HL-60/S4 treated with retinoic acid at 250 ng/mL for 4 days and 3 days (cell line): ENCODE data around the gene TMC7.

Source experiments
- in situ Hi-C: fragments of 300-500 bp; cut with MboI; formaldehyde crosslinking; loops from 2 replicates; pipeline ENCODE4 v1.7.0; 2022; ENCODE audit warnings: low sequenced_read_pairs

The TMC7 gene

GRCh38 chr16:19085679-19086200, 102.0 kb downstream of the TMC7 start:
- in situ Hi-C loops, result loop anchor here (10.0 to 25.0 kb wide), 2 partner anchors 289 to 427 kb away; partner anchors contain the start of genes CCP110 and GDE1

DNA sequence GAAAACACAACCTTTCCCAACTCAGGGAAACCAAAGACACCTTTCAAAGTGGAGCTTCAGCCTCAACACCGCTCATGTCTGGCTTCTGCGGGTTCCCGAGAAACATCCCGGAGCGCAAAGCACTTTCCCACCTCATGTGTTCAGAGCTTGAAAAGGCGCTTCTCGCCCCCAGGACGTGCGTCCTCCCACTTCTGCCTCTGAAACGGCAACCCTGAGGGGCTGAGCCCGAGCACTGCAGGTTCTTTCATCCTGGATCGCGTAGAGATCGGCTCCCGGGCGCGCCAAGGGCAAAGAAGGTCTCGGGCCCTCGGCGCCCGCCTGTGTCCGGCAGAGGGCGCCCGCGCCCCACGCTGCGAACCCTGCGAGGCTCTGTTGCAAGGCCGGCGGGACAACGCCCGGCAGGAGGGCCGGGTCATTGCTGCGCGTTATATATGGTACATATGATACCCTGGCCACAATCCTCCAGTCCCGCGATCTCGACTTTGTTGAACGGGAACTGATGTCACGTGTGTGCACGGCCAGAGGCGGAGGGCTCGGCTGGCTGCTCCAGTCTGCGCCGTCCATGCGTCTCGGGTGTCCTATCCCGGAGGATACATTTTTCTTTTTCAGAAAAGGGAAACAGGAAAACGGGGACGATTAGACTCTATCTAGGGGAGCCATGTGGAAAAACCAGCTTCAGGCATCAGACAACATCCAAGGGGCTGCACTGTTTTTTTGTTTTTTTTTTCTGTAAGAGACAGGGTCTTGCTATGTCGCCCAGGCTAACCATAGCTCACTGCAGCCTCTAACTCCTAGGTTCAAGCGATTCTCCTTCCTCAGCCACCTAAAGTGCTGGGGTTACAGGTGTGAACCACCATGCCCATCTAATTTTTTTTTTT, 102.8 kb downstream of the TMC7 start:
- in situ Hi-C loops, result loop anchor here (10.0 to 25.0 kb wide), 2 partner anchors 288 to 426 kb away; partner anchors contain the start of genes CCP110 and GDE1

DNA sequence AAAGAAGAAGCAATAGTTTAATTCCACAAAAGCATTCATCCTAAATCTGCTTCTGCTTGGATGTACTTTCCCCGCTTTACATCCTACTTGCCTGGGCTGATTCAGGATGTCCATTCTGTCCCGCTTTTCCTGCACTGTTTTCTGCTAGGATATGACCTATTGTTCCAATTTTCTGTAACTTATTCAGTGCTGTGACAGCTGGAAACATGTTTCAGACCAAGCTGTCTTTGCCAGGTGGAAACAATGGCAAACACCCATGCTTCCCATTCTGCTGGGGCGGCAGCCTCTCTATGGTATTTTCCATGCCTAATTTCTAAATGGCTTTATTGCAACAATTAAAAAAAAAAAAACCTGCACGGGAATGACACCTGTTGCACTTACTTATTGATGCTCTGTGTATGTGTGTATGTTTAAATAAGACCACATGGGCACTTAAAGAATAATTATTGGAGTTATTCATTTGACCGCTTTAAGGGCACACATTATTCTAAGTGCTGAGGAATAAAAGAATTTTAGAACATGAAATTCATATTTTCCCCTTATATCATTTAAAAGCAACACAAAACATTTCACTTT, 104.7 kb downstream of the TMC7 start:
- in situ Hi-C loops, result loop anchor here (10.0 to 25.0 kb wide), 2 partner anchors 286 to 424 kb away; partner anchors contain the start of genes CCP110 and GDE1

DNA sequence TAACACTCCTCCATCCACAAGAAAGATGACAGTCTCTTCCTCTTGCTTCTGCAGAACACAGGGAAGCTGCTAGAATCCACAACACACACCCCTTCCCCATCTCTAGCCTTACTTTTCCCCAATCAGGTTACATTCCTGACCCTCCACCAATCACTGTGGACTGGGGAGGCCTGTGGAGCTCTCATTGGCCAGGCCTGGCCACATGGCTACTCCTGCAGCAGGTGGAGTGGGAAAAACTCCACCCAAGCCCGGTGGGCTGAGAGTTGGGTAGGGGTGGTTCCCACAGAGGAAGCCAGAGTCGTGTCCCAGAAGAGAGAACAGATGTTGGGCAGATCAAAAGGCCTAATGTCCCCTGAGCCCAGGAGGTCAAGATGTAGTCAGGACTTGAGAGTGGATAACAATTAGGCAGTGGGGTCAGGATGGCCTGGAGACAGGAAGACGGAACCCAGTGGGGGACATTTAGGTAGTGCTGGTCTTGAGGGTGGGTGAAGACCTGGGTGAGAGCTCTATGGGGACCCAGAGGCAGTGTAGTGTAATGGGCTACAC, 105.7 kb downstream of the TMC7 start:
- in situ Hi-C loops, result loop anchor here (10.0 to 25.0 kb wide), 2 partner anchors 285 to 423 kb away; partner anchors contain the start of genes CCP110 and GDE1

- in situ Hi-C loops, result loop anchor here (25.0 kb wide), 1 partner anchor 421 kb away; the partner anchor contains the start of genes CCP110 and GDE1
These were observed 107.2 kb downstream of the TMC7 start for GRCh38 chr16:19090916-19091315.

- in situ Hi-C loops, result loop anchor here (25.0 kb wide), 1 partner anchor 419 kb away; the partner anchor contains the start of genes CCP110 and GDE1
These were observed 109.1 kb downstream of the TMC7 start for GRCh38 chr16:19092653-19093410.

DNA sequence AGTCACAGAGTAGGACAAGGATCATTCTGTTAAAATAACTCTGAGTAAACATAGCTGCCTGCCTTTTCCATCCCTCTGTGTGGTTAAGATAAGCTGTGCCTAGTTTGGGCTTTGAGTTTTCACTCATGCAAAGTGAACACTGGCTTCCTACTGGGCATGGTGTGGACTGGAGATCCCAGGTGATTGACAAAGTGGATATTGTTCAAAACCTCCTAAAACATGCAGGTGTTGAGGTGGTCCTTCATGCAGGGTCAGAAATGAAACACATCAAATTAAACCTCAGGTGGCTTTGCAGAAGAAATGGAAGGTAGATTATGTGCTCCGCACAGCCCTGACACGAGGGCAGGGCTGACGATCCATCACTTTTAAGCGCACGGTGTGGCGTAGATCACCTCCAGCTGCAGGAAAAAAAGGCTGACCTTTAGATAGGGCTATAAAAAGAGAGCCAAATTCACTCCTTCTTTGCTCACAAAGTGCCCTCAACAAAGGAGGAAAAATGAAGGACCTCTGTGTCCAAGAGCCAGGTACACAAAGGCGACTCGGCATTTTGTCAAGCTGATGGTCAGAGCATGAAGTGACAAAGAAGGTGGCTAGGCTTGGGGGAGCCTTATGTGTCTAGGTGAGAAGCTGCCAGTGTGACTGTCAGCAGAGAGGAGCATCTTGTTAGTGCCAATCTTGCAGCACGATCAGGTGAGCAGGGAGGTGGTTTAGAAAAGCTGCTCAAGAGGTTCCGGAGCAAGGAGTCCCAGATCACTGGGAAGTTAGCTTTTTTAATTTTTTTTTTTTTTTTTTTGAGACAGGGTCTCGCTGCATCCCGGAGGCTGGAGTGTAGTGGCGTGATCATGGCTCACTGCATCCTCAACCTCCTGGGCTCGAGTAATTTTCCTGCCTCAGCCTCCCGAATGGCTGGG, 110.2 kb downstream of the TMC7 start:
- in situ Hi-C loops, result loop anchor here (25.0 kb wide), 1 partner anchor 418 kb away; the partner anchor contains the start of genes CCP110 and GDE1

- in situ Hi-C loops, result loop anchor here (25.0 kb wide), 1 partner anchor 418 kb away; the partner anchor contains the start of genes CCP110 and GDE1
These were observed 111.0 kb downstream of the TMC7 start for GRCh38 chr16:19094542-19095365.

DNA sequence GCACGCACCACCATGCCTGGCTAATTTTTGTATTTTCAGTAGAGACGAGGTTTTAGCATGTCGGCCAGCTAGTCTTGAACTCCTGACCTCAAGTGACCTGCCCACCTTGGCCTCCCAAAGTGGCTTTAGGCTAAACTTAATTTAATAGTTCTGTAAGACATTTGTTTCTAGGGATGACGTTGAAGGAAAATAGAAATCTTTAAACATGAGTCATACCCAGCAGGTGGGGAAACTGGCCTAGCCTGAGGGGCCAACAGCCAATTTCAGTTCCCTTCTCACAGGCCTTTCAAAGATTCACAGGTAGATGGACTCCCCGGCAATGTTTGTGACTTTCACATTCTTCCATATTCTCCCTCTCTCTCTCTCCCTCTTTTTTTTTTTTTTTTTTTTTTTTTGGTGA, 111.9 kb downstream of the TMC7 start:
- in situ Hi-C loops, result loop anchor here (25.0 kb wide), 1 partner anchor 417 kb away; the partner anchor contains the start of genes CCP110 and GDE1

DNA sequence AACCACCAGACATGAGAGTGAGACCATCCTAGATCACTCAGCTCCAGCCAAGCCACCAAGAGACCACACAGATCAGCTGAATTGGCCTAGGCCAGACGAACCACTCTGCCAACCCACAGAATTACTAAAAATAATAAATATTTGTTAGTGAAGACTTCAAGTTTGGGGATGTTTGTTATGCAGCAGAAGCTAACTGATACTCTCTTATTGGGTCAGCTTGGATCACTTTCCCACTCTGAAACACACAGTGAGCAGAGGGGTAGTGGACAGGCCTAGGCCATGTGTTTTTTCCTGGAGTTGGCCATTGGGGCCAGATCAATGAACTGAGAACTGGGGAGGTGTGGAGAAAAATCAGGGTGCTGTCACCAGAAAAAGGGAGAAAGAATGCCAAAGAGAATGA, 114.4 kb downstream of the TMC7 start:
- in situ Hi-C loops, result loop anchor here (25.0 kb wide), 1 partner anchor 414 kb away; the partner anchor contains the start of genes CCP110 and GDE1

- in situ Hi-C loops, result no loop called here
These were observed 118.6 kb downstream of the TMC7 start for GRCh38 chr16:19102187-19102872.

DNA sequence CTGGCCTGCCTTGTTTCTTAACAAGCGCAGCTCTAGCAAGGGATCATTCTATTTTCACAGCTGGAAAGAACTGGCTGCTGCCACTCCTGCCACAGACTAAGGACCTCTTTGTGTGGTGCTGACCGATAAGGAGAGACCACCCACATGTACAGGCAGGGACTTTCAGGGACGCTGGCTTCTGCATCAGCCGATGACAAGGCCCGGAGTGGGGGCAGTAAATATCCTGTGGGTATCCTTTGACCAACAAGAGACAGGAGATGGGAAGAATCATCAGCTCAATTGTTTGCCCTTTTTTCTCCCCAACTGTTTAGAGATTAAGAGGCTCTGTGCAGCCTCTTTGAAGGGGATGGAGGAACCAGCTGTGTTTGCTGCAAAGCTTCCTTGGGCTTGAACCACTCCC, 120.9 kb downstream of the TMC7 start:
- in situ Hi-C loops, result no loop called here

- in situ Hi-C loops, result no loop called here
These were observed 121.4 kb downstream of the TMC7 start for GRCh38 chr16:19105131-19105530.

DNA sequence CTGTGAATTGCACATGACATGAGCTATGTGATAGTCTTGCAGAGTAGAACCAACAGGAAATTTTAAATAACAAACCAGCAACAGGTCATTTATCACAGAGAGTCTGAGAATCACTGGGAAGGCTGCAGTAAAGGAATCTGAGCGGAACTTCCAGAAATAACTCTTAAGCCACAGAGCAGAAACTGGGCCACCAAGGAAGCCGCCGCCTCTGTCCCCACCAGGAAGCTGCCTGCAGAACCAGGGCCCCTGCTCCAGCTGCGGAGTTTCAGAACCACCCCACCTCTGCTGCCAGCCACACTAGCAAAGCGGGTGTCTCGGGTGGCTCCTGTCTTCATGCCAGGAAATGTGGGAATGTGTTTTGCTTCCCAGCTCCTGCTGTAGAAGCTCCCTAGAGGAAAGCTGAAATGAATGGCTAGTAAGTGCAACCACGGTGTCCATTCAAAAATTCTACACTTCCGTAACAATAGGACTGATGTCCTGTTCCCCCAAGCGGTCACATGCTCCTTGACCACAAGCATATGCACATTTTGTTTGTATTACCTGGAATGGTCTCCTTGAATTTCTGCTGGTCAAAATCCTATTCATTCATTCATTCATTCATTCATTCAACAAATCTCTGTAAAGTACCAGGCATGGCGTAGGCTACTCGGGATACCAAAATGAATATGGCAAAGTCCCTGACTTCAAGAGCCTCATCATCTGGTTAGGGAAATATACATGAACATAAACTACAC, 122.3 kb downstream of the TMC7 start:
- in situ Hi-C loops, result no loop called here

GRCh38 chr16:19106625-19107020, 122.9 kb downstream of the TMC7 start:
- in situ Hi-C loops, result no loop called here

- in situ Hi-C loops, result no loop called here
These were observed 124.9 kb downstream of the TMC7 start for GRCh38 chr16:19108409-19109287.
